ENCODE data around the gene CABYR.

GRCh38 chr18:24094561-24094960, 44.3 kb upstream of the CABYR start:
- TF ChIP-seq CTCF (conservative IDR thresholded peaks at IDR 0.05 in 1 of 2, IDR thresholded peaks at IDR 0.05 in 1 of 2; ENCODE audit: low read depth in 1 of 2, low read length in 2 of 2), result no peak
- no peak for TF ChIP-seq EZH2 (IDR thresholded peaks at IDR 0.05; ENCODE audit: low read length, missing control alignments)

Measured in fibroblast of lung (primary cell).